HPDE6-E6E7 (cell line): Measurements from ENCODE around the gene PHACTR2.

Experiments
- DNase-seq: peaks from one replicate; pipeline ENCODE4 v3.0.0; 2011; ENCODE audit warnings: missing footprints; ENCODE audit errors: extremely low spot score

PHACTR2 gene

GRCh38 chr6:143675382-143675900 is 2.3 kb upstream of the PHACTR2 start:
- no peak for DNase-seq

- DNase-seq: no peak
Measured at GRCh38 chr6:143675946-143676345, 1.8 kb upstream of the PHACTR2 start.

GRCh38 chr6:143676437-143677045 is 1.2 kb upstream of the PHACTR2 start:
- DNase-seq: no peak

- no peak for DNase-seq
Measured at GRCh38 chr6:143677577-143677890, 231 bp upstream of the PHACTR2 start.

GRCh38 chr6:143679041-143679440 is 1.3 kb downstream of the PHACTR2 start:
- no peak for DNase-seq

- no peak for DNase-seq
Measured at GRCh38 chr6:143680141-143680540, 2.4 kb downstream of the PHACTR2 start.

GRCh38 chr6:143682805-143683204 is 5.0 kb downstream of the PHACTR2 start:
- DNase-seq: no peak

GRCh38 chr6:143684486-143684885 is 6.7 kb downstream of the PHACTR2 start:
- no peak for DNase-seq

GRCh38 chr6:143685653-143686052 is 7.9 kb downstream of the PHACTR2 start:
- DNase-seq: no peak

GRCh38 chr6:143687591-143687990 is 9.8 kb downstream of the PHACTR2 start:
- DNase-seq: no peak

GRCh38 chr6:143688681-143689080 is 10.9 kb downstream of the PHACTR2 start:
- no peak for DNase-seq

- no peak for DNase-seq
Measured at GRCh38 chr6:143689852-143690251, 12.1 kb downstream of the PHACTR2 start.

GRCh38 chr6:143691155-143691554 is 13.4 kb downstream of the PHACTR2 start:
- no peak for DNase-seq

GRCh38 chr6:143691900-143692636 is 14.3 kb downstream of the PHACTR2 start:
- no peak for DNase-seq

GRCh38 chr6:143692696-143693095 is 14.9 kb downstream of the PHACTR2 start:
- no peak for DNase-seq

- no peak for DNase-seq
Measured at GRCh38 chr6:143694013-143694412, 16.2 kb downstream of the PHACTR2 start.

GRCh38 chr6:143694560-143694959 is 16.8 kb downstream of the PHACTR2 start:
- DNase-seq: peak; percentile 20

GRCh38 chr6:143695130-143695968 is 17.6 kb downstream of the PHACTR2 start:
- DNase-seq: no peak

- DNase-seq: no peak
Measured at GRCh38 chr6:143695969-143696663, 18.4 kb downstream of the PHACTR2 start.

- DNase-seq: no peak
Measured at GRCh38 chr6:143696664-143697000, 18.9 kb downstream of the PHACTR2 start.

- no peak for DNase-seq
Measured at GRCh38 chr6:143697076-143697800, 19.5 kb downstream of the PHACTR2 start.
